ENCODE measurements around the gene ATOH7. TPM values are rescaled to one million over a fixed set of nuclear protein-coding genes. Genes with fewer than 3 reads are reported as not detected.

Gene ATOH7
- total RNA-seq, 6 experiments from 2014 or later, result 0.11 to 0.12 TPM; not detected in 4

GRCh38 chr10:68188835-68189234 lies 43.1 kb downstream of the ATOH7 start:
- no peak for DNase-seq
- Mint-ChIP-seq H3K4me1 (ENCODE audit: low read depth) (peaks cover 32% of the 10 kb centered on the region), H3K27me3 (ENCODE audit: insufficient read depth) (peaks cover 3% of the 10 kb centered on the region), H3K36me3 (ENCODE audit: low read depth) (peaks cover 51% of the 10 kb centered on the region), H3K4me3 (no peak overlapping the region), H3K27ac (no peak overlapping the region), H3K9me3 (no peaks in the 10 kb centered on the region)
- no peak for TF ChIP-seq CTCF (IDR thresholded peaks at IDR 0.05)

GRCh38 chr10:68185085-68185484 lies 46.8 kb downstream of the ATOH7 start:
- Mint-ChIP-seq H3K36me3 (ENCODE audit: low read depth) (peaks cover 30% of the 10 kb centered on the region), H3K27ac (no peak overlapping the region; the same call in 1 of the 2 replicates), H3K4me1 (ENCODE audit: low read depth) (peaks cover 13% of the 10 kb centered on the region; the same call in 1 of the 2 replicates), H3K27me3 (ENCODE audit: insufficient read depth) (peaks cover 5% of the 10 kb centered on the region), H3K9me3 (no peaks in the 10 kb centered on the region), H3K4me3 (no peak overlapping the region)
- no peak for DNase-seq
- TF ChIP-seq CTCF (IDR thresholded peaks at IDR 0.05), result no peak

- peaks cover 5% of the 10 kb centered on the region for H3K27me3 Mint-ChIP-seq (ENCODE audit: insufficient read depth)
- H3K36me3 Mint-ChIP-seq (ENCODE audit: low read depth), result peaks cover 24% of the 10 kb centered on the region
- peaks cover 12% of the 10 kb centered on the region; the same call in 1 of the 2 replicates for H3K4me1 Mint-ChIP-seq (ENCODE audit: low read depth)
- DNase-seq, result no peak
- TF ChIP-seq CTCF (IDR thresholded peaks at IDR 0.05), result no peak
- no peak overlapping the region for H3K4me3 Mint-ChIP-seq
- no peaks in the 10 kb centered on the region for H3K9me3 Mint-ChIP-seq
- 0 out of 2 replicates have a peak overlapping the region, but pooled peaks have one; percentile 7 for H3K27ac Mint-ChIP-seq
Observed at GRCh38 chr10:68184546-68184945, 47.4 kb downstream of the ATOH7 start.

Other genes with a start within 250 kb of the ATOH7 start
- 100 to 1,000 TPM; 220 to 297 (median 279) TPM for gene HERC4, start 156.8 kb downstream of the ATOH7 start, total RNA-seq (2021; fragmentation: NEBNext Ultra II Directional; extraction: Animal tissue kit (Norgen Biotek cat#: 25700))
- gene MYPN, start 122.6 kb downstream of the ATOH7 start, total RNA-seq (2021; fragmentation: NEBNext Ultra II Directional; extraction: Animal tissue kit (Norgen Biotek cat#: 25700)), result 10 to 100 TPM; 70.3 to 89.1 (median 80.1) TPM
- 100 to 1,000 TPM; 105 to 170 (median 136) TPM for gene HNRNPH3, start 100.0 kb upstream of the ATOH7 start, total RNA-seq (2021; fragmentation: NEBNext Ultra II Directional; extraction: Animal tissue kit (Norgen Biotek cat#: 25700))
- 10 to 100 TPM in 5 of 6 experiments, 1 to 10 TPM in 1; 9.9 to 13.6 (median 11.5) TPM for gene PBLD, start 100.8 kb upstream of the ATOH7 start, total RNA-seq (2021; fragmentation: NEBNext Ultra II Directional; extraction: Animal tissue kit (Norgen Biotek cat#: 25700))
- 10 to 100 TPM; 15.1 to 19.7 (median 16.7) TPM for gene RUFY2, start 175.2 kb upstream of the ATOH7 start, total RNA-seq (2021; fragmentation: NEBNext Ultra II Directional; extraction: Animal tissue kit (Norgen Biotek cat#: 25700))
- gene DNA2, start 239.9 kb upstream of the ATOH7 start, total RNA-seq (2021; fragmentation: NEBNext Ultra II Directional; extraction: Animal tissue kit (Norgen Biotek cat#: 25700)), result 1 to 10 TPM; 6.2 to 8.8 (median 7.2) TPM

Data from HFFc6 (cell line).